ENCODE data around the gene TXNDC8.
A peak's percentile ranks its signal among the peaks of the same experiment; 100 is the strongest.

Gene TXNDC8

GRCh38 chr9:110282018-110282738 is 55.5 kb downstream of the TXNDC8 start:
- no peaks in the 10 kb centered on the region for H3K9me3 ChIP-seq (ENCODE audit: control insufficient read depth in 2 of 2, low read length in 2 of 2)
- no peaks in the 10 kb centered on the region for H3K27me3 ChIP-seq (ENCODE audit: control insufficient read depth in 1 of 2, insufficient read depth in 2 of 2, low read length in 2 of 2)
- no peaks in the 10 kb centered on the region for H3K4me1 ChIP-seq (ENCODE audit: control insufficient read depth, insufficient read depth, low read length)
- H3K36me3 ChIP-seq (ENCODE audit: control insufficient read depth in 2 of 2, insufficient read depth in 2 of 2, low read length in 2 of 2), result no peaks in the 10 kb centered on the region
- H3K9ac ChIP-seq (ENCODE audit: low read length in 2 of 2), result no peak overlapping the region
- no peak overlapping the region for H3K4me3 ChIP-seq (ENCODE audit: low read length in 2 of 2)
- no peak overlapping the region for H3K27ac ChIP-seq (ENCODE audit: low read length)

GRCh38 chr9:110278080-110278707 is 59.5 kb downstream of the TXNDC8 start:
- no peaks in the 10 kb centered on the region for H3K36me3 ChIP-seq (ENCODE audit: control insufficient read depth in 2 of 2, insufficient read depth in 2 of 2, low read length in 2 of 2)
- H3K9me3 ChIP-seq (ENCODE audit: control insufficient read depth in 2 of 2, low read length in 2 of 2), result no peaks in the 10 kb centered on the region
- H3K4me3 ChIP-seq (ENCODE audit: low read length in 2 of 2), result no peak overlapping the region
- H3K4me1 ChIP-seq (ENCODE audit: control insufficient read depth, insufficient read depth, low read length), result no peaks in the 10 kb centered on the region
- no peaks in the 10 kb centered on the region for H3K27me3 ChIP-seq (ENCODE audit: control insufficient read depth in 1 of 2, insufficient read depth in 2 of 2, low read length in 2 of 2)
- no peak overlapping the region for H3K9ac ChIP-seq (ENCODE audit: low read length in 2 of 2)
- no peak overlapping the region for H3K27ac ChIP-seq (ENCODE audit: low read length)

- Histone ChIP-seq H3K4me1 (ENCODE audit: control insufficient read depth, insufficient read depth, low read length) (no peaks in the 10 kb centered on the region), H3K36me3 (ENCODE audit: control insufficient read depth in 2 of 2, insufficient read depth in 2 of 2, low read length in 2 of 2) (no peaks in the 10 kb centered on the region), H3K27me3 (ENCODE audit: control insufficient read depth in 1 of 2, insufficient read depth in 2 of 2, low read length in 2 of 2) (no peaks in the 10 kb centered on the region), H3K9ac (ENCODE audit: low read length in 2 of 2) (no peak overlapping the region), H3K27ac (ENCODE audit: low read length) (no peak overlapping the region), H3K9me3 (ENCODE audit: control insufficient read depth in 2 of 2, low read length in 2 of 2) (no peaks in the 10 kb centered on the region), H3K4me3 (ENCODE audit: low read length in 2 of 2) (no peak overlapping the region)
Observed at GRCh38 chr9:110276781-110277180, 60.9 kb downstream of the TXNDC8 start.

GRCh38 chr9:110270211-110270995 is 67.3 kb downstream of the TXNDC8 start:
- Histone ChIP-seq H3K4me1 (ENCODE audit: control insufficient read depth, insufficient read depth, low read length) (no peaks in the 10 kb centered on the region), H3K36me3 (ENCODE audit: control insufficient read depth in 2 of 2, insufficient read depth in 2 of 2, low read length in 2 of 2) (no peaks in the 10 kb centered on the region), H3K9me3 (ENCODE audit: control insufficient read depth in 2 of 2, low read length in 2 of 2) (no peaks in the 10 kb centered on the region), H3K4me3 (ENCODE audit: low read length in 2 of 2) (no peak overlapping the region), H3K9ac (ENCODE audit: low read length in 2 of 2) (no peak overlapping the region), H3K27ac (ENCODE audit: low read length) (no peak overlapping the region), H3K27me3 (ENCODE audit: control insufficient read depth in 1 of 2, insufficient read depth in 2 of 2, low read length in 2 of 2) (no peaks in the 10 kb centered on the region)

- Histone ChIP-seq H3K36me3 (ENCODE audit: control insufficient read depth in 2 of 2, insufficient read depth in 2 of 2, low read length in 2 of 2) (no peaks in the 10 kb centered on the region), H3K27me3 (ENCODE audit: control insufficient read depth in 1 of 2, insufficient read depth in 2 of 2, low read length in 2 of 2) (no peaks in the 10 kb centered on the region), H3K27ac (ENCODE audit: low read length) (no peak overlapping the region), H3K9me3 (ENCODE audit: control insufficient read depth in 2 of 2, low read length in 2 of 2) (no peaks in the 10 kb centered on the region), H3K4me3 (ENCODE audit: low read length in 2 of 2) (no peak overlapping the region), H3K4me1 (ENCODE audit: control insufficient read depth, insufficient read depth, low read length) (no peaks in the 10 kb centered on the region), H3K9ac (ENCODE audit: low read length in 2 of 2) (no peak overlapping the region)
Observed at GRCh38 chr9:110266795-110267194, 70.9 kb downstream of the TXNDC8 start.

GRCh38 chr9:110261632-110262031 is 76.0 kb downstream of the TXNDC8 start:
- Histone ChIP-seq H3K27me3 (ENCODE audit: control insufficient read depth in 1 of 2, insufficient read depth in 2 of 2, low read length in 2 of 2) (no peaks in the 10 kb centered on the region), H3K36me3 (ENCODE audit: control insufficient read depth in 2 of 2, insufficient read depth in 2 of 2, low read length in 2 of 2) (no peaks in the 10 kb centered on the region)

GRCh38 chr9:110260911-110261310 is 76.8 kb downstream of the TXNDC8 start:
- H3K27me3 ChIP-seq (ENCODE audit: control insufficient read depth in 1 of 2, insufficient read depth in 2 of 2, low read length in 2 of 2), result no peaks in the 10 kb centered on the region
- no peaks in the 10 kb centered on the region for H3K9me3 ChIP-seq (ENCODE audit: control insufficient read depth in 2 of 2, low read length in 2 of 2)
- H3K36me3 ChIP-seq (ENCODE audit: control insufficient read depth in 2 of 2, insufficient read depth in 2 of 2, low read length in 2 of 2), result no peaks in the 10 kb centered on the region
- H3K27ac ChIP-seq (ENCODE audit: low read length), result no peak overlapping the region
- H3K9ac ChIP-seq (ENCODE audit: low read length in 2 of 2), result no peak overlapping the region
- H3K4me3 ChIP-seq (ENCODE audit: low read length in 2 of 2), result no peak overlapping the region
- H3K4me1 ChIP-seq (ENCODE audit: control insufficient read depth, insufficient read depth, low read length), result peaks cover 12% of the 10 kb centered on the region

More at GRCh38 chr9:110261632-110262031, 76.0 kb downstream of the TXNDC8 start:
- H3K4me1 ChIP-seq (ENCODE audit: control insufficient read depth, insufficient read depth, low read length), result peaks cover 12% of the 10 kb centered on the region
- no peaks in the 10 kb centered on the region for H3K9me3 ChIP-seq (ENCODE audit: control insufficient read depth in 2 of 2, low read length in 2 of 2)
- no peak overlapping the region for H3K27ac ChIP-seq (ENCODE audit: low read length)
- no peak overlapping the region for H3K4me3 ChIP-seq (ENCODE audit: low read length in 2 of 2)
- H3K9ac ChIP-seq (ENCODE audit: low read length in 2 of 2), result no peak overlapping the region

GRCh38 chr9:110259566-110259965 is 78.1 kb downstream of the TXNDC8 start:
- Histone ChIP-seq H3K9me3 (ENCODE audit: control insufficient read depth in 2 of 2, low read length in 2 of 2) (no peaks in the 10 kb centered on the region), H3K27ac (ENCODE audit: low read length) (no peak overlapping the region), H3K4me1 (ENCODE audit: control insufficient read depth, insufficient read depth, low read length) (peaks cover 12% of the 10 kb centered on the region), H3K36me3 (ENCODE audit: control insufficient read depth in 2 of 2, insufficient read depth in 2 of 2, low read length in 2 of 2) (no peaks in the 10 kb centered on the region), H3K4me3 (ENCODE audit: low read length in 2 of 2) (no peak overlapping the region), H3K9ac (ENCODE audit: low read length in 2 of 2) (no peak overlapping the region), H3K27me3 (ENCODE audit: control insufficient read depth in 1 of 2, insufficient read depth in 2 of 2, low read length in 2 of 2) (no peaks in the 10 kb centered on the region)

GRCh38 chr9:110258690-110259091 is 79.0 kb downstream of the TXNDC8 start:
- H3K27ac ChIP-seq (ENCODE audit: low read length), result no peak overlapping the region
- no peaks in the 10 kb centered on the region for H3K27me3 ChIP-seq (ENCODE audit: control insufficient read depth in 1 of 2, insufficient read depth in 2 of 2, low read length in 2 of 2)
- H3K9ac ChIP-seq (ENCODE audit: low read length in 2 of 2), result no peak overlapping the region
- no peaks in the 10 kb centered on the region for H3K36me3 ChIP-seq (ENCODE audit: control insufficient read depth in 2 of 2, insufficient read depth in 2 of 2, low read length in 2 of 2)
- H3K4me1 ChIP-seq (ENCODE audit: control insufficient read depth, insufficient read depth, low read length), result peaks cover 12% of the 10 kb centered on the region
- no peaks in the 10 kb centered on the region for H3K9me3 ChIP-seq (ENCODE audit: control insufficient read depth in 2 of 2, low read length in 2 of 2)
- H3K4me3 ChIP-seq (ENCODE audit: low read length in 2 of 2), result no peak overlapping the region

- H3K27me3 ChIP-seq (ENCODE audit: control insufficient read depth in 1 of 2, insufficient read depth in 2 of 2, low read length in 2 of 2), result no peaks in the 10 kb centered on the region
- H3K9ac ChIP-seq (ENCODE audit: low read length in 2 of 2), result no peak overlapping the region
- H3K4me3 ChIP-seq (ENCODE audit: low read length in 2 of 2), result peak overlapping the region in 1 of 2 donors; percentile 91
- H3K9me3 ChIP-seq (ENCODE audit: control insufficient read depth in 2 of 2, low read length in 2 of 2), result no peaks in the 10 kb centered on the region
- peaks cover 12% of the 10 kb centered on the region for H3K4me1 ChIP-seq (ENCODE audit: control insufficient read depth, insufficient read depth, low read length)
- peak overlapping the region; percentile 73 for H3K27ac ChIP-seq (ENCODE audit: low read length)
- H3K36me3 ChIP-seq (ENCODE audit: control insufficient read depth in 2 of 2, insufficient read depth in 2 of 2, low read length in 2 of 2), result no peaks in the 10 kb centered on the region
Observed at GRCh38 chr9:110257956-110258355, 79.7 kb downstream of the TXNDC8 start.

Measured in stomach smooth muscle (tissue), 2 donors.